ENCODE data around the gene HAVCR2.
A peak's percentile ranks its signal among the peaks of the same experiment; 100 is the strongest.

HAVCR2 gene

GRCh38 chr5:157115502-157115901, 6.7 kb upstream of the HAVCR2 start:
- Mint-ChIP-seq H3K4me3 (no peak overlapping the region), H3K4me1 (peaks cover 45% of the 10 kb centered on the region), H3K36me3 (ENCODE audit: low read depth) (no peaks in the 10 kb centered on the region), H3K27me3 (no peaks in the 10 kb centered on the region), H3K9me3 (no peaks in the 10 kb centered on the region), H3K27ac (peak overlapping the region; percentile 70)
- ATAC-seq (no peak), DNase-seq (no peak)

GRCh38 chr5:157115012-157115411, 6.2 kb upstream of the HAVCR2 start:
- DNase-seq (no peak), ATAC-seq (peak; percentile 73)
- H3K4me3 Mint-ChIP-seq, result no peak overlapping the region
- H3K36me3 Mint-ChIP-seq (ENCODE audit: low read depth), result no peaks in the 10 kb centered on the region
- H3K27ac Mint-ChIP-seq, result peak overlapping the region; percentile 70
- no peaks in the 10 kb centered on the region for H3K27me3 Mint-ChIP-seq
- H3K4me1 Mint-ChIP-seq, result peaks cover 48% of the 10 kb centered on the region
- H3K9me3 Mint-ChIP-seq, result no peaks in the 10 kb centered on the region

DNA sequence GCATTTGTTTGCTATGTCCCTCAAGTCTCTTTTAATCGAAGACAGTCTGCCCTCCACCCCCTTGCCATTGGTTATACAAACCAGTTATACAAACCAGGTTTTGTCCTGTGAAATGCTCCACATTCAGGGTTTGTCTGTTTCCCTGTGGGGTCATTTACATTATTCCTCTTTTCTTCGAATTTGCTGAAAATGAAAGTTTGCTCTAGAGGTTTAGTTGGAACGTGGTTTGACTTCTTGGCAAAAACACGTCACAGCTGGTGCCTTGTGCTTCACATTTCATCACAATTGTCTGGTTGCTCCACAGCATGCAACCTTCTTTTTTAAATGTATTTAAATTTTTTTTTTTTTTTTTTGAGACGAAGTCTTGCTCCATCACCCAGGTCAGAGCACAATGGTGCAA, 4.2 kb upstream of the HAVCR2 start:
- ATAC-seq (no peak), DNase-seq (no peak)
- Mint-ChIP-seq H3K4me3 (no peak overlapping the region), H3K36me3 (ENCODE audit: low read depth) (no peaks in the 10 kb centered on the region), H3K27me3 (no peaks in the 10 kb centered on the region), H3K27ac (peak overlapping the region; percentile 45), H3K9me3 (no peaks in the 10 kb centered on the region), H3K4me1 (peaks cover 68% of the 10 kb centered on the region)

- Mint-ChIP-seq H3K36me3 (ENCODE audit: low read depth) (peaks cover 8% of the 10 kb centered on the region), H3K4me3 (peak overlapping the region; percentile 80), H3K9me3 (no peaks in the 10 kb centered on the region), H3K4me1 (peaks cover 70% of the 10 kb centered on the region), H3K27me3 (no peaks in the 10 kb centered on the region), H3K27ac (peak overlapping the region; percentile 94)
- DNase-seq (peak; percentile 44), ATAC-seq (peak; percentile 75)
Observed at GRCh38 chr5:157109744-157110143, 900 bp upstream of the HAVCR2 start.

- Mint-ChIP-seq H3K27me3 (no peaks in the 10 kb centered on the region), H3K4me1 (peaks cover 62% of the 10 kb centered on the region), H3K9me3 (no peaks in the 10 kb centered on the region), H3K4me3 (peak overlapping the region; percentile 80), H3K36me3 (ENCODE audit: low read depth) (peaks cover 17% of the 10 kb centered on the region), H3K27ac (peak overlapping the region; percentile 79)
- DNase-seq (no peak), ATAC-seq (no peak)
Observed at GRCh38 chr5:157107508-157107907, 1.3 kb downstream of the HAVCR2 start.

- Mint-ChIP-seq H3K4me1 (peaks cover 62% of the 10 kb centered on the region), H3K27me3 (no peaks in the 10 kb centered on the region), H3K36me3 (ENCODE audit: low read depth) (peaks cover 17% of the 10 kb centered on the region), H3K4me3 (peak overlapping the region; percentile 80), H3K27ac (peak overlapping the region; percentile 79), H3K9me3 (no peaks in the 10 kb centered on the region)
- ATAC-seq (peak; percentile 47), DNase-seq (peak; percentile 51)
Observed at GRCh38 chr5:157106630-157107461, 2.0 kb downstream of the HAVCR2 start.

DNA sequence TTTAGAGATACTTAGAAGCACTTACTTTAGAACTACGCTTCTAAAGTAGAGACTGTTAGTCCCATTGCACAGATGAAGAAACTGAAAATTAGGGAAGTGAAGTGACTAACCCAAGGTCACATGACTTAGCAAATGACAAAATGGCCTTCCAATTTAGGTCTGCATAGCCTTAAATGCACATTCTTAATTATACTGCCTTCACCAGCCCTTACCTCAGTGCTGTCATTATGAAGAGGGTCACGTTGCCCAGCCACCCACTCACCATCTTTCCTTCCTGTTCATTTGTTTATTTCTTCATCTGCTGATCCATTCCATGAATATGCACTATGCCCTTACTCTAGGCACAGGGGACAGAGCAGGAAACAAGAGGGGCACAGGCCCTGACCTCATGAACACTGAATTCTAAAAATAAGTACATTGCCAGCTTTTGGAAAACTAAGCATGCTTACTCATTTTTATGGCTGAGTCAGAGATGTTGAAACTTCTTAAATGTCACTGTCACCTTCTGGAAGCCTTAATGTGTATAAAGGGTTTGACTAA, 8.6 kb downstream of the HAVCR2 start:
- peaks cover 27% of the 10 kb centered on the region for H3K36me3 Mint-ChIP-seq (ENCODE audit: low read depth)
- peak overlapping the region; percentile 56 for H3K4me3 Mint-ChIP-seq
- no peaks in the 10 kb centered on the region for H3K27me3 Mint-ChIP-seq
- peaks cover 41% of the 10 kb centered on the region for H3K4me1 Mint-ChIP-seq
- no peaks in the 10 kb centered on the region for H3K9me3 Mint-ChIP-seq
- DNase-seq (peak; percentile 42), ATAC-seq (peak; percentile 99)
- H3K27ac Mint-ChIP-seq, result peak overlapping the region; percentile 96

DNA sequence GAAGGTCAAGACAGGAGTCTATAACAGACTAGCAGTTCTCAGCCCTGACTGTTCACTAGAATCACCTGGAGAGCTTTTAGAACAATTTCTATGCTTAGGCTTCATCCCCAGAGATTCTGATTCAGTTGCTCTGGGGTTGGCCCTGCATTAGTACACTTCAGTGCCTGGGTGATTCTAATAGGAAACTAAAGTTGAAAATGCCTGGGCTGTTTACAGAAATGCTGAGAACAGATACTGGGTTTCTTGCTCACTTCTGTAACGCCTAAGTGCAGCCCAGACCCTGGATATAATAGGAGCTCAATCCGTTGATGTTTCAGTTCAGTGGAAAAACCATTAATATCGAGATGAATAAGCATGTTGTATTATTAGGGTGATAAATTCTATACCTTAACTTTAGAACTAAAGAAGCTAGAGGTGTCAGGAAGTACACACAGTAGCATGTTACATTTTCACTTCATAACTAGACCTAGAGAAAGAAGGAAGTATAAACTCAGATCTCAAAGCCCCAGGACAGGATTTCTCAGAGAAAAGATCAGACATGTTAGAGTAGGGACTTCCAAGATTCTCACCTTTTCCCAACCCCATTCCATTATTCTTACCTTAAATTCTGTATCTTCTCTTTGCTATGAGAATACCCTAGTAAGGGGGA, 20.4 kb downstream of the HAVCR2 start:
- Mint-ChIP-seq H3K27me3 (no peaks in the 10 kb centered on the region), H3K27ac (no peak overlapping the region), H3K4me3 (no peak overlapping the region), H3K9me3 (no peaks in the 10 kb centered on the region), H3K36me3 (ENCODE audit: low read depth) (peaks cover 27% of the 10 kb centered on the region), H3K4me1 (no peaks in the 10 kb centered on the region)
- DNase-seq (no peak), ATAC-seq (no peak)

GRCh38 chr5:157086751-157087359, 22.0 kb downstream of the HAVCR2 start:
- ATAC-seq (no peak), DNase-seq (no peak)
- Mint-ChIP-seq H3K9me3 (no peaks in the 10 kb centered on the region), H3K27ac (no peak overlapping the region), H3K27me3 (no peaks in the 10 kb centered on the region), H3K36me3 (ENCODE audit: low read depth) (peaks cover 27% of the 10 kb centered on the region), H3K4me1 (no peaks in the 10 kb centered on the region), H3K4me3 (no peak overlapping the region)

- H3K36me3 Mint-ChIP-seq (ENCODE audit: low read depth), result peaks cover 23% of the 10 kb centered on the region
- H3K27ac Mint-ChIP-seq, result no peak overlapping the region
- no peak overlapping the region for H3K4me3 Mint-ChIP-seq
- H3K9me3 Mint-ChIP-seq, result no peaks in the 10 kb centered on the region
- no peaks in the 10 kb centered on the region for H3K4me1 Mint-ChIP-seq
- no peak for DNase-seq
- ATAC-seq, result no peak
- no peaks in the 10 kb centered on the region for H3K27me3 Mint-ChIP-seq
Observed at GRCh38 chr5:157085930-157086329, 22.9 kb downstream of the HAVCR2 start.

DNA sequence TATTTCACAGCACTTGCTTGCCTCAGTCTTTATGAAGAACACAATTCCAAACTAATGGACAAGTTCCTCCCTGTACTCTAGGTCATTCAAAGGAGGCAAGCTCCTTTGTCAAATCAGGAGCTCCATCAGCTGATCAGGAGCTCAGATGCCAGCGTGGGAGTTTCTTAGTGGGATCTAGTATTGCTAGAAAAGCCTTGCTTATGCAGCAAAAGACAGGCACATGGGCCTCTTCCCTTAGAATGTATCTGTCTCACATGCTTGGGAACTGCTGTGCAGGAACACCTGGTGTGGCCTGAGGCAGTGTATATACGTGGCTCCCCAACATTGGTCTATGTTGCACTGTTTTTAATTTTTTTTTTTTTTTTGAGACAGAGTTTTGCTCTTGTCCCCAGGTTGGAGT, 28.6 kb downstream of the HAVCR2 start:
- Mint-ChIP-seq H3K27me3 (no peaks in the 10 kb centered on the region), H3K4me3 (no peak overlapping the region), H3K27ac (no peak overlapping the region), H3K4me1 (peaks cover 13% of the 10 kb centered on the region), H3K9me3 (peaks cover 4% of the 10 kb centered on the region), H3K36me3 (ENCODE audit: low read depth) (peaks cover 4% of the 10 kb centered on the region)
- no peak for ATAC-seq
- no peak for DNase-seq

DNA sequence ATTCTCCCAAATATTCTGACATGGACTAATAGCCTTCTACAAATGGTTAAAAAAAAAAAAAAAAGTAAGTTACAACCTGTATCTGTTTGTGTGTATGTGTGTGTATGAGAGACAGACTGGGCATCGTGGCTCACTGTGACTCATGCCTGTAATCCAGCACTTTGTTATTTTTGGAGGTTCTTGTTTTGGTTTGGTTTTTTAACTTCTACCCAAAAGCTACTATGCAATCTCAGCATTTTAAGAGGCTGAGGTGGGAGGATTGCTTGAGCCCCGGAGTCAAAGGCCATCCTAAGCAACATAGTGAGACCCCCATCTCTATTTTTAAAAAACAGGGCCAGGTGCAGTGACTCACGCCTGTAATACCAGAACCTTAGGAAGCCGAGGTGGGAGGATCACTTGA, 32.3 kb downstream of the HAVCR2 start:
- H3K4me3 Mint-ChIP-seq, result no peak overlapping the region
- no peak overlapping the region for H3K27ac Mint-ChIP-seq
- H3K4me1 Mint-ChIP-seq, result peaks cover 47% of the 10 kb centered on the region
- peak; percentile 33 for ATAC-seq
- H3K9me3 Mint-ChIP-seq, result peaks cover 4% of the 10 kb centered on the region
- H3K27me3 Mint-ChIP-seq, result no peaks in the 10 kb centered on the region
- H3K36me3 Mint-ChIP-seq (ENCODE audit: low read depth), result peaks cover 2% of the 10 kb centered on the region
- DNase-seq, result no peak

DNA sequence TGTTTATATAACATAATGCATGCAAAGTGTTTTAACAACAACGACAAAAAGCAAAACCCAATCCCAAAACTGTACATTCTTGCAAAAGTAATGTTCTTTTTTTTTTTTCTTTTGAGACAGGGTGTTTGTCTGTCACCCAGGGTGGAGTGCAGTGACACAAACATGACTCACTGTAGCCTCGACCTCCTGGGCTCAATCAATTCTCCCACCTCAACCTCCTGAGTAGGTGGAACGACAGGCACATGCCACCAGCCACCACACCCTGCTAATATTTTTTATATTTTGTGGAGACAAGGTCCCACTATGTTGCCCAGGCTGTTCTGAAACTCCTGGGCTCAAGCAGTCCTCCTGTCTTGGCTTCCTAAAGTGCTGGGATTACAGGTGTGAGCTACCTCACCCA, 36.3 kb downstream of the HAVCR2 start:
- H3K27me3 Mint-ChIP-seq, result no peaks in the 10 kb centered on the region
- H3K27ac Mint-ChIP-seq, result no peak overlapping the region
- peak; percentile 32 for DNase-seq
- H3K4me3 Mint-ChIP-seq, result no peak overlapping the region
- peak; percentile 85 for ATAC-seq
- peaks cover 4% of the 10 kb centered on the region for H3K9me3 Mint-ChIP-seq
- H3K4me1 Mint-ChIP-seq, result peaks cover 49% of the 10 kb centered on the region
- H3K36me3 Mint-ChIP-seq (ENCODE audit: low read depth), result peaks cover 2% of the 10 kb centered on the region

- no peaks in the 10 kb centered on the region for H3K27me3 Mint-ChIP-seq
- H3K27ac Mint-ChIP-seq, result no peak overlapping the region
- no peaks in the 10 kb centered on the region for H3K9me3 Mint-ChIP-seq
- ATAC-seq (no peak), DNase-seq (no peak)
- no peaks in the 10 kb centered on the region for H3K36me3 Mint-ChIP-seq (ENCODE audit: low read depth)
- peaks cover 33% of the 10 kb centered on the region for H3K4me1 Mint-ChIP-seq
- no peak overlapping the region for H3K4me3 Mint-ChIP-seq
Observed at GRCh38 chr5:157069949-157070348, 38.9 kb downstream of the HAVCR2 start.

- no peaks in the 10 kb centered on the region for H3K9me3 Mint-ChIP-seq
- no peak overlapping the region for H3K27ac Mint-ChIP-seq
- H3K4me3 Mint-ChIP-seq, result no peak overlapping the region
- no peaks in the 10 kb centered on the region for H3K27me3 Mint-ChIP-seq
- DNase-seq (no peak), ATAC-seq (no peak)
- H3K36me3 Mint-ChIP-seq (ENCODE audit: low read depth), result no peaks in the 10 kb centered on the region
- peaks cover 24% of the 10 kb centered on the region for H3K4me1 Mint-ChIP-seq
Observed at GRCh38 chr5:157068785-157069184, 40.1 kb downstream of the HAVCR2 start.

All from activated naive CD8-positive, alpha-beta T cell treated with anti-CD3 and anti-CD28 coated beads, Interleukin-2, amount 50 U/mL, for 24 hours (primary cell).